SU-DHL-6 (cell line): Measurements from ENCODE around the gene PWP2.
"Not testable (repeated sequence)": the region's sequence is repeated elsewhere in the genome, so short reads cannot be mapped to it uniquely, and the experiment has no call there.

Experiments used
- CTCF ChIP-seq: fragments of 200-600 bp; sonication (generic); IDR thresholded peaks from one replicate; pipeline ENCODE4 v1.5.1; 2017; ENCODE audit warnings: antibody characterized with exemption, mild to moderate bottlenecking, low read length, moderate library complexity; ENCODE audit not compliant: insufficient read depth, poor library complexity, severe bottlenecking
- EZH2phosphoT487 ChIP-seq: fragments of 200-600 bp; sonication (generic), shearing (Covaris generic); conservative IDR thresholded peaks from 2 replicates; pipeline ENCODE4 v1.6.1; 2018; ENCODE audit warnings: mild to moderate bottlenecking, antibody characterized with exemption, low read length, moderate library complexity, mixed read lengths

- TF ChIP-seq CTCF, EZH2phosphoT487: not testable (repeated sequence)
Measured at GRCh38 chr21:44167527-44167926, 60.3 kb downstream of the PWP2 start.
